SK-N-SH (cell line): ENCODE results near the gene EGFL8.

Experiments used
- EZH2phosphoT487 ChIP-seq: fragments of 200-600 bp; sonication (generic); IDR thresholded peaks from 2 replicates; pipeline ENCODE4 v1.6.1; 2017; ENCODE audit warnings: low read depth, mixed run types, mild to moderate bottlenecking, antibody characterized with exemption, moderate library complexity, borderline replicate concordance
- MEF2A ChIP-seq: IDR thresholded peaks from 2 replicates; pipeline ENCODE4 v1.4.0; 2012; ENCODE audit warnings: low read depth, borderline replicate concordance
- TEAD4 ChIP-seq: IDR thresholded peaks from 2 replicates; pipeline ENCODE4 v1.4.0; 2012; ENCODE audit warnings: mild to moderate bottlenecking, borderline replicate concordance; ENCODE audit not compliant: insufficient read depth
- YY1 ChIP-seq: IDR thresholded peaks from 2 replicates; pipeline ENCODE4 v1.4.0; 2012; ENCODE audit warnings: low read depth, mild to moderate bottlenecking
- TF ChIP-seq, protein P1 (sequence below): IDR thresholded peaks from 2 replicates; pipeline ENCODE4 v1.6.1; 2012; ENCODE audit warnings: mild to moderate bottlenecking, low read depth, low read length, moderate library complexity

- TF ChIP-seq YY1 (no peak), TEAD4 (no peak), MEF2A (no peak), EZH2phosphoT487 (no peak)
- TF ChIP-seq, protein P1, sequence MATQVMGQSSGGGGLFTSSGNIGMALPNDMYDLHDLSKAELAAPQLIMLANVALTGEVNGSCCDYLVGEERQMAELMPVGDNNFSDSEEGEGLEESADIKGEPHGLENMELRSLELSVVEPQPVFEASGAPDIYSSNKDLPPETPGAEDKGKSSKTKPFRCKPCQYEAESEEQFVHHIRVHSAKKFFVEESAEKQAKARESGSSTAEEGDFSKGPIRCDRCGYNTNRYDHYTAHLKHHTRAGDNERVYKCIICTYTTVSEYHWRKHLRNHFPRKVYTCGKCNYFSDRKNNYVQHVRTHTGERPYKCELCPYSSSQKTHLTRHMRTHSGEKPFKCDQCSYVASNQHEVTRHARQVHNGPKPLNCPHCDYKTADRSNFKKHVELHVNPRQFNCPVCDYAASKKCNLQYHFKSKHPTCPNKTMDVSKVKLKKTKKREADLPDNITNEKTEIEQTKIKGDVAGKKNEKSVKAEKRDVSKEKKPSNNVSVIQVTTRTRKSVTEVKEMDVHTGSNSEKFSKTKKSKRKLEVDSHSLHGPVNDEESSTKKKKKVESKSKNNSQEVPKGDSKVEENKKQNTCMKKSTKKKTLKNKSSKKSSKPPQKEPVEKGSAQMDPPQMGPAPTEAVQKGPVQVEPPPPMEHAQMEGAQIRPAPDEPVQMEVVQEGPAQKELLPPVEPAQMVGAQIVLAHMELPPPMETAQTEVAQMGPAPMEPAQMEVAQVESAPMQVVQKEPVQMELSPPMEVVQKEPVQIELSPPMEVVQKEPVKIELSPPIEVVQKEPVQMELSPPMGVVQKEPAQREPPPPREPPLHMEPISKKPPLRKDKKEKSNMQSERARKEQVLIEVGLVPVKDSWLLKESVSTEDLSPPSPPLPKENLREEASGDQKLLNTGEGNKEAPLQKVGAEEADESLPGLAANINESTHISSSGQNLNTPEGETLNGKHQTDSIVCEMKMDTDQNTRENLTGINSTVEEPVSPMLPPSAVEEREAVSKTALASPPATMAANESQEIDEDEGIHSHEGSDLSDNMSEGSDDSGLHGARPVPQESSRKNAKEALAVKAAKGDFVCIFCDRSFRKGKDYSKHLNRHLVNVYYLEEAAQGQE: no peak
These were observed 25.3 kb downstream of the EGFL8 start for GRCh38 chr6:32189742-32190053.
